Esophagus muscularis mucosa (tissue), 4 donors: ENCODE data around the gene AOC2.

ENCODE experiments used
- EP300 ChIP-seq: sonication (generic); formaldehyde crosslinking; IDR thresholded peaks from one replicate; pipeline ENCODE4 v1.6.1; 2017; ENCODE audit warnings: antibody characterized with exemption
- POLR2AphosphoS5 ChIP-seq, 2 donors: sonication (generic); formaldehyde crosslinking; IDR thresholded peaks; one replicate each; pipeline ENCODE4 v1.6.1; 2017; ENCODE audit warnings: antibody characterized with exemption in 2 of 2
- TF ChIP-seq, protein P1 (sequence below), 3 experiments: fragments of 200-600 bp in 2 of 3; fragments of 450-650 bp in 1 of 3; sonication (generic) in 2 of 3; IDR thresholded peaks; one replicate each; pipeline ENCODE4 v1.5.1; 2017 to 2019; ENCODE audit warnings: antibody characterized with exemption in 3 of 3, mild to moderate bottlenecking in 2 of 3, moderate library complexity in 1 of 3

DNA sequence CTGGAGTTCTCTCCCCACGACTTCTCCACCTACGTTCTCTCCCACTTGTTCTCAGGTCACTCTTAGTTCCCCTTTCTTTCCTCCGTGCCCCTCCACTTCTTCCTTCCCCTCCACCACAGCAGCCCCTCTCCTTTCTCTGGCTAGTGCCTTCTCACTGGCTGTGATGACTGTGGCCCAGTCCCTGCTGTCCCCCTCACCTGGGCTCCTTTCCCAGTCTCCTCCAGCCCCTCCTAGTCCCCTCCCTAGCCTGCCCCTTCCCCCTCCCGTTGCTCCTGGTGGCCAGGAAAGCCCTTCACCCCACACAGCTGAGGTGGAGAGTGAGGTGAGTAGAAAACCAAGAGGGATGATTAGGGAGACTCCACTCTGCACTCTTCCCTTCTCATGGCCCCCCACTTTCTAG, 49.3 kb upstream of the AOC2 start:
- TF ChIP-seq POLR2AphosphoS5 (IDR thresholded peaks at IDR 0.05), result no peak
- TF ChIP-seq, protein P1, sequence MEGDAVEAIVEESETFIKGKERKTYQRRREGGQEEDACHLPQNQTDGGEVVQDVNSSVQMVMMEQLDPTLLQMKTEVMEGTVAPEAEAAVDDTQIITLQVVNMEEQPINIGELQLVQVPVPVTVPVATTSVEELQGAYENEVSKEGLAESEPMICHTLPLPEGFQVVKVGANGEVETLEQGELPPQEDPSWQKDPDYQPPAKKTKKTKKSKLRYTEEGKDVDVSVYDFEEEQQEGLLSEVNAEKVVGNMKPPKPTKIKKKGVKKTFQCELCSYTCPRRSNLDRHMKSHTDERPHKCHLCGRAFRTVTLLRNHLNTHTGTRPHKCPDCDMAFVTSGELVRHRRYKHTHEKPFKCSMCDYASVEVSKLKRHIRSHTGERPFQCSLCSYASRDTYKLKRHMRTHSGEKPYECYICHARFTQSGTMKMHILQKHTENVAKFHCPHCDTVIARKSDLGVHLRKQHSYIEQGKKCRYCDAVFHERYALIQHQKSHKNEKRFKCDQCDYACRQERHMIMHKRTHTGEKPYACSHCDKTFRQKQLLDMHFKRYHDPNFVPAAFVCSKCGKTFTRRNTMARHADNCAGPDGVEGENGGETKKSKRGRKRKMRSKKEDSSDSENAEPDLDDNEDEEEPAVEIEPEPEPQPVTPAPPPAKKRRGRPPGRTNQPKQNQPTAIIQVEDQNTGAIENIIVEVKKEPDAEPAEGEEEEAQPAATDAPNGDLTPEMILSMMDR (IDR thresholded peaks at IDR 0.05), result no peak
- no peak for TF ChIP-seq EP300
